Thyroid gland (tissue), 4 donors: ENCODE results near the gene CCR8. TPM values are rescaled to one million over a fixed set of nuclear protein-coding genes. Genes with fewer than 3 reads are reported as not detected.

Source experiments
- DNase-seq, 2 donors: peaks; one replicate each; pipeline ENCODE4 v3.0.0-alpha.2; 2019
- H3K27ac ChIP-seq, 3 donors: fragments of 200-600 bp; sonication (generic); 1 replicate in 2 of 3; 2 replicates in 1 of 3; pipeline ENCODE4 v1.5.1; 2016 to 2019; ENCODE audit warnings: mild to moderate bottlenecking in 1 of 3, moderate library complexity in 1 of 3
- H3K27me3 ChIP-seq: fragments of 200-600 bp; sonication (generic); one replicate; pipeline ENCODE4 v1.5.1; 2019
- H3K36me3 ChIP-seq, 2 donors: fragments of 200-600 bp; sonication (generic); one replicate each; pipeline ENCODE4 v1.5.1; 2016 to 2019
- H3K4me1 ChIP-seq, 2 donors: fragments of 200-600 bp; sonication (generic); one replicate each; pipeline ENCODE4 v1.5.1; 2017 to 2019
- H3K4me3 ChIP-seq, 3 donors: fragments of 200-600 bp; sonication (generic); replicated peaks in 1 of 3; 1 replicate in 2 of 3; 2 replicates in 1 of 3; pipeline ENCODE4 v1.5.1; 2016; ENCODE audit warnings: mild to moderate bottlenecking in 1 of 3
- H3K9me3 ChIP-seq: fragments of 200-600 bp; sonication (generic); one replicate; pipeline ENCODE4 v1.5.1; 2017
- POLR2A ChIP-seq, 2 donors: fragments of 450-650 bp; IDR thresholded peaks; one replicate each; pipeline ENCODE4 v1.6.1; 2017; ENCODE audit warnings: antibody characterized with exemption in 2 of 2, mild to moderate bottlenecking in 2 of 2, moderate library complexity in 1 of 2
- WGBS, 2 donors: methylation state at CpG; one replicate each; pipeline ENCODE4 v1.1.5; 2017; 5-methylcytosine and 5-hydroxymethylcytosine counted together
- intact Hi-C: fragments of 100-400 bp; cut with DNase I; formaldehyde crosslinking; loops from one replicate; pipeline ENCODE4 v1.15.1; 2023
- total RNA-seq, 4 donors: library from RNA; depleted of rRNA; stranded (reverse); fragments of >200 nt; gene quantifications; one replicate each; pipeline ENCODE4 v1.2.3, GENCODE V29; 2016
- TF ChIP-seq, protein P1 (sequence below), 6 experiments: fragments of 200-600 bp in 3 of 6; fragments of 450-650 bp in 3 of 6; sonication (generic) in 3 of 6; IDR thresholded peaks; one replicate each; pipeline ENCODE4 v1.5.1; 2016 to 2019; ENCODE audit warnings: antibody characterized with exemption in 6 of 6, mild to moderate bottlenecking in 2 of 6, inconsistent platforms in 1 of 6, moderate library complexity in 1 of 6

The CCR8 gene
- total RNA-seq, 4 donors from 2014 or later = not detected

DNA sequence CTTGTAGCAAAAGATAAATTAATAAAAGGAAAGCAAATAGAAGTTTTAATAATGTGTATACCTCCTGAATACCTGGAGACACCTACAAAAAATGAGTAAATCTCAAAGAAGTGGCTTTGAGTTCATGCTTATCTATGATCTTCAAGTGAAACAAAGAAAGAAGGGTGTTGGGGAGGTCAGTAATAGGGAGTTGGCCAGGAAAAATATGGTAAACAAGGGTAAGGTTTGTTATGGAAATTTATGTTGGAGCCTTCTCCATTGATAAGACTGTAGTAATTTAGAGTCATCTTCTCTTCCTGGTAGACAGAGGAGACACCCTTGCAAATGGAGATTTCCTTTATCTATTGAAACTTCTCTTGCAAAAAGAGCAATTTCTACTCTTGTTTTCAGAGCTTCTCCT lies 6.6 kb upstream of the CCR8 start:
- TF ChIP-seq, protein P1, sequence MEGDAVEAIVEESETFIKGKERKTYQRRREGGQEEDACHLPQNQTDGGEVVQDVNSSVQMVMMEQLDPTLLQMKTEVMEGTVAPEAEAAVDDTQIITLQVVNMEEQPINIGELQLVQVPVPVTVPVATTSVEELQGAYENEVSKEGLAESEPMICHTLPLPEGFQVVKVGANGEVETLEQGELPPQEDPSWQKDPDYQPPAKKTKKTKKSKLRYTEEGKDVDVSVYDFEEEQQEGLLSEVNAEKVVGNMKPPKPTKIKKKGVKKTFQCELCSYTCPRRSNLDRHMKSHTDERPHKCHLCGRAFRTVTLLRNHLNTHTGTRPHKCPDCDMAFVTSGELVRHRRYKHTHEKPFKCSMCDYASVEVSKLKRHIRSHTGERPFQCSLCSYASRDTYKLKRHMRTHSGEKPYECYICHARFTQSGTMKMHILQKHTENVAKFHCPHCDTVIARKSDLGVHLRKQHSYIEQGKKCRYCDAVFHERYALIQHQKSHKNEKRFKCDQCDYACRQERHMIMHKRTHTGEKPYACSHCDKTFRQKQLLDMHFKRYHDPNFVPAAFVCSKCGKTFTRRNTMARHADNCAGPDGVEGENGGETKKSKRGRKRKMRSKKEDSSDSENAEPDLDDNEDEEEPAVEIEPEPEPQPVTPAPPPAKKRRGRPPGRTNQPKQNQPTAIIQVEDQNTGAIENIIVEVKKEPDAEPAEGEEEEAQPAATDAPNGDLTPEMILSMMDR (IDR thresholded peaks at IDR 0.05) = no peak
- no peak for TF ChIP-seq POLR2A (IDR thresholded peaks at IDR 0.05)
- Histone ChIP-seq H3K27ac (no peak overlapping the region), H3K36me3 (no peaks in the 10 kb centered on the region), H3K4me3 (no peak overlapping the region), H3K4me1 (no peaks in the 10 kb centered on the region), H3K9me3 (no peaks in the 10 kb centered on the region), H3K27me3 (no peaks in the 10 kb centered on the region)
- no peak for DNase-seq
- intact Hi-C loops = no loop called here

DNA sequence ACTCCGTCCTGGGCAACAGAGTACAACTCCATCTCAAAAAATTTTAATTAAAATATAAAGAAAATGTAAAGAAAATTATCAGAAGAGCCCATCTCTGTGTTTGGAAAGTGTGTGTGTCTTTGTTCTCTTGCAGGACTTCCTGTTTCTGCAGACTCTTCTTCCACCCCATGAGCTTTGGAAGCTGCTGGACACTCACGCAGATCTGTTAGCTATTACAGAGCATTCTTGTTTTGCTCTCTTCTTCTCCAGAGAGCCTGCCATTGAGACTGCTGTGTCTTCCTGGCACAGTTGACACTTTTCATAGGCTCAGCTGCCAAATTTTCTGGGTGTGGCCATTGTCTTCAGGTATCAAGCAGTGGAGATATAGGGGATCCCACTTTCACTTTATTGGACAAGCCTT lies 6.0 kb upstream of the CCR8 start:
- intact Hi-C loops = no loop called here
- Histone ChIP-seq H3K4me3 (no peak overlapping the region), H3K27ac (no peak overlapping the region), H3K36me3 (no peaks in the 10 kb centered on the region), H3K27me3 (no peaks in the 10 kb centered on the region), H3K9me3 (no peaks in the 10 kb centered on the region), H3K4me1 (no peaks in the 10 kb centered on the region)
- WGBS, 2 donors = 85 to 92% methylated on average over 2 of the region's 2 CpGs
- TF ChIP-seq POLR2A (IDR thresholded peaks at IDR 0.05) = no peak
- TF ChIP-seq, protein P1 (IDR thresholded peaks at IDR 0.05) = no peak
- DNase-seq = no peak

DNA sequence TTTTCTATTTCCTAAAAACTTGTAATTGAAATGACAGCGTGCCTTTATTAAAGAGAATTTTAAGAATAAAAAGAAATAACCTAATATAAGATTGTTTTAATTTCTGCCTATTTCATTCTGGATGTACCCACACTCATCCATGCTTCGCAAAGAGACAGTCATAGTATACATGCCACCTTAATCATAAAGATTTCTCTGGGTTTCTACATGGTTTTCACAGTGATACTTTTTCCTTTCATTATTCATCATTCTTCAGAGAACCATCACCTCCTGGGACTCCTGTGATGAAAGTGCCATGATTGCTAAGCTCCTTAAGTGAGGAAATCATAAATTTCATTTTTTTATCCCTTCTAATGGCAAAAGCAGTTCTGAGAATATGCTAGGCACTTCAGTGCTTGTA lies 4.3 kb upstream of the CCR8 start:
- H3K9me3 ChIP-seq = no peaks in the 10 kb centered on the region
- no peak for TF ChIP-seq POLR2A (IDR thresholded peaks at IDR 0.05)
- TF ChIP-seq, protein P1 (IDR thresholded peaks at IDR 0.05) = no peak
- H3K36me3 ChIP-seq = no peaks in the 10 kb centered on the region
- H3K27me3 ChIP-seq = no peaks in the 10 kb centered on the region
- no peaks in the 10 kb centered on the region for H3K4me1 ChIP-seq
- WGBS, 2 donors = 73 to 95% methylated on average over 2 of the region's 2 CpGs
- DNase-seq = no peak
- no peak overlapping the region for H3K4me3 ChIP-seq
- intact Hi-C loops = no loop called here
- no peak overlapping the region for H3K27ac ChIP-seq

DNA sequence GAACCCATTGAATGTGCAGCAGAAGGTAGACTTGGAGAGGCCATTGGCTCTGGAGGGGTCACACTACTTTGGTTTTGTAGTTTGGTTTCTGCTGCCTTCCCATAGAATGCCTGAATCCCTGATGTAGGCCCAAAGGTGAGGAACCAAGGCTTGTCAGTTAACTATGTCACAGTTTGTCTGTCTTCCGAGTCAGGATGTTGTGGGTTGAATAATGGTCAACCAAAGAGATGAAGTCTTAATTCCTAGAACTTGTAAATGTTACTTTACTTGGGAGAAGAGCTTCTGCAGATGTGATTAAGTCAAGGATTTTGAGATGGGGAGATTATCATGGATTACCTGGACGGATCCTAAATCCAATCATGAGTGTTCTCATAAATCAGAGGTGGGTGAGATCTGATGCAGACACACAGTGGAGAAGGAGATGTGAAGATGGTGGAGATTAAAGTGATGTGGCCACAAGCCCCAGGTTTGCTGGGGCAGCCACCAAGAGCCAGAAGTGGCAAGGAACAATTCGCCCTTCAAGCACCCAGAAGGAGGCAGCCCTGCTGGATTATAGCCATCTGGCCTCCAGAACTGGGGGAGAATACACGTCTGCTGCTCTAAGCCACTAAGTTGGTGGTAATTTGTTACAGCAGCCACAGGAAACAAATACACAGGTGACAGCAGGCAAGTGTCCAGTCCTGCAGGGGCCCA lies 2.3 kb upstream of the CCR8 start:
- H3K4me3 ChIP-seq = no peak overlapping the region
- TF ChIP-seq, protein P1 (IDR thresholded peaks at IDR 0.05) = no peak
- TF ChIP-seq POLR2A (IDR thresholded peaks at IDR 0.05) = no peak
- H3K27me3 ChIP-seq = no peaks in the 10 kb centered on the region
- intact Hi-C loops = no loop called here
- no peak for DNase-seq
- H3K36me3 ChIP-seq = no peaks in the 10 kb centered on the region
- H3K9me3 ChIP-seq = no peaks in the 10 kb centered on the region
- no peak overlapping the region for H3K27ac ChIP-seq
- H3K4me1 ChIP-seq = no peaks in the 10 kb centered on the region
- 86 to 88% methylated on average over 4 of the region's 4 CpGs for WGBS, 2 donors

DNA sequence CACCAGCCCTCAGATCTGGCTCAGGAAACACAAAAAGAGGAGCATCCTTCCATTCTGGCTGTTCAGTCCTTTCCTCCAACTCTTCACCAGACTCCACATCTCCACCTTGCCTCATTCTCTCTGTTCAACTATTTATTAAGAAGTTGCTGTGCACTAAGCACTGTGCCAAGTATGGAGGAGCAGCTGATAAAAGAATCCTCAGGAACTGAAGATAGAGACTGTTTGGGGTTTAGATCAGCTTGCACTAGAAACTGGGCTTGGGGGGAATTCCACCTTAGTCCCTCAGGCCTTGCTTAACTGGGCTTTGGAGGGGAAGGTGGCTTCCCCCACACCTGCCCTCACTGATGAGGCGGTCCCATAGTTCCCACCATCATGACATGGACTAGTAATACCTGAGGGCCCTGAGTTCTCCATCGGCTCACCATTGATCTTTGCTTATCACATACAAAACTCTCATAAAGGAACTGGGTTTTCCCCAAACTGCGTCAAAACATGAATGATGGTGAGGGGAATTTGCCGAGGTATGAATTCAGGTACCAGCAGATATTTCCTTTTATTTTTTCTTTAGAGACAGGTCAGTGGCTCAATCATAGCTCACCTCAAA lies 1.7 kb upstream of the CCR8 start:
- Histone ChIP-seq H3K27me3 (no peaks in the 10 kb centered on the region), H3K36me3 (no peaks in the 10 kb centered on the region), H3K9me3 (no peaks in the 10 kb centered on the region), H3K4me1 (no peaks in the 10 kb centered on the region), H3K4me3 (no peak overlapping the region), H3K27ac (no peak overlapping the region)
- WGBS, 2 donors = 95 to 98% methylated on average over 4 of the region's 4 CpGs
- intact Hi-C loops = no loop called here
- no peak for TF ChIP-seq POLR2A (IDR thresholded peaks at IDR 0.05)
- TF ChIP-seq, protein P1 (IDR thresholded peaks at IDR 0.05) = no peak
- DNase-seq = no peak
